NT2/D1 (cell line): ENCODE data around the gene KBTBD4.

Experiments
- DNase-seq: peaks from one replicate; pipeline ENCODE4 v3.0.0-alpha.2; 2011; ENCODE audit warnings: low read depth, low spot score
- H3K27me3 ChIP-seq: 2 replicates; pipeline ENCODE4 v1.6.0; 2011; ENCODE audit warnings: mild to moderate bottlenecking; ENCODE audit not compliant: insufficient read length, insufficient read depth
- H3K36me3 ChIP-seq: 2 replicates; pipeline ENCODE4 v1.6.1; 2011; ENCODE audit warnings: mild to moderate bottlenecking, low read length, mixed read lengths; ENCODE audit not compliant: insufficient read depth, insufficient read length
- H3K4me1 ChIP-seq: 2 replicates; pipeline ENCODE4 v1.5.1; 2011; ENCODE audit not compliant: insufficient read depth, insufficient read length
- H3K4me3 ChIP-seq: 2 replicates; pipeline ENCODE4 v1.5.1; 2011; ENCODE audit warnings: low read depth; ENCODE audit not compliant: insufficient read length
- H3K9ac ChIP-seq: 2 replicates; pipeline ENCODE4 v1.6.0; 2011; ENCODE audit warnings: low read depth; ENCODE audit not compliant: insufficient read length
- H3K9me3 ChIP-seq: 2 replicates; pipeline ENCODE4 v1.5.1; 2011; ENCODE audit warnings: mild to moderate bottlenecking, low read length; ENCODE audit not compliant: insufficient read depth
- SUZ12 ChIP-seq: IDR thresholded peaks from 2 replicates; pipeline ENCODE4 v1.6.1; 2011; ENCODE audit not compliant: insufficient read length, insufficient read depth; ENCODE audit errors: extremely low read depth
- YY1 ChIP-seq: IDR thresholded peaks from 2 replicates; pipeline ENCODE4 v1.6.1; 2011; ENCODE audit not compliant: insufficient read length, insufficient read depth
- ZNF274 ChIP-seq: IDR thresholded peaks from 2 replicates; pipeline ENCODE4 v1.6.1; 2011; ENCODE audit warnings: mild to moderate bottlenecking, low read depth, low read length

Gene KBTBD4

GRCh38 chr11:47577460-47578041, 1.2 kb downstream of the KBTBD4 start:
- Histone ChIP-seq H3K36me3 (peaks cover 66% of the 10 kb centered on the region), H3K4me1 (no peaks in the 10 kb centered on the region), H3K9me3 (no peaks in the 10 kb centered on the region), H3K4me3 (peak overlapping the region; percentile 97), H3K27me3 (no peaks in the 10 kb centered on the region), H3K9ac (peak overlapping the region; percentile 100)
- no peak for DNase-seq
- TF ChIP-seq YY1 (no peak), SUZ12 (no peak)

GRCh38 chr11:47573321-47573720, 5.4 kb downstream of the KBTBD4 start:
- Histone ChIP-seq H3K4me1 (no peaks in the 10 kb centered on the region), H3K27me3 (no peaks in the 10 kb centered on the region), H3K9me3 (no peaks in the 10 kb centered on the region), H3K9ac (no peak overlapping the region), H3K4me3 (no peak overlapping the region), H3K36me3 (peaks cover 77% of the 10 kb centered on the region)
- TF ChIP-seq YY1 (no peak), SUZ12 (no peak), ZNF274 (no peak)
- no peak for DNase-seq

DNA sequence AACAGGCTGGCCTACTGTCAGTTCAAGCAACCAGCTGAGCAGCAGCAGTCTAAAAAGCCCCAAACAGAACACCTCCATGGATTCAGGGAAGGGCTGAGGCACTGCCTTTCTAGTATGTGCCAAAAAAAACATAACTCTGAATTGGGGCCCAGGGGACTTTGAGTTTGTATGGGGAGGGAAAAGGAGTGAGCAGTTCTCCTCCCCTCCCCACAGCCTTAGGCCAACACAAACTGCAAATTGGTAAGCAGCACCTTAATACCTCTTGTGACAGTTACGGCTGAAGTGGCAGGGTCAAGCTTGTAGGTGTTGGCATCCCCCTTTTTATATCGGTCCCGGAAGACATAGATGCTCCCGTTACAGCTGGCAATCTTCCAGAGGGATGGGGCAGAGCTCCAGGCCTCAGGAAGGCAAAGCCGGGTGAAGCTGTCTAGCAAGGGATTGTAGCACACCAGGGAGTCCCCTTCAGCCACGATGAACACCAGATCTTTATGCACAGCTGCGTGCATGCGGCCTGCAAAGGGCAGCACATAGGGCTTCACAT, 6.0 kb downstream of the KBTBD4 start:
- Histone ChIP-seq H3K9ac (no peak overlapping the region), H3K36me3 (peaks cover 77% of the 10 kb centered on the region), H3K4me1 (no peaks in the 10 kb centered on the region), H3K9me3 (no peaks in the 10 kb centered on the region), H3K4me3 (no peak overlapping the region), H3K27me3 (no peaks in the 10 kb centered on the region)
- TF ChIP-seq ZNF274 (no peak), YY1 (no peak), SUZ12 (no peak)
- DNase-seq = no peak

GRCh38 chr11:47571895-47572294, 6.9 kb downstream of the KBTBD4 start:
- no peak for DNase-seq
- Histone ChIP-seq H3K4me1 (no peaks in the 10 kb centered on the region), H3K4me3 (no peak overlapping the region), H3K9me3 (no peaks in the 10 kb centered on the region), H3K27me3 (no peaks in the 10 kb centered on the region), H3K36me3 (peaks cover 71% of the 10 kb centered on the region), H3K9ac (no peak overlapping the region)
- TF ChIP-seq ZNF274 = no peak

- Histone ChIP-seq H3K36me3 (peaks cover 69% of the 10 kb centered on the region), H3K27me3 (no peaks in the 10 kb centered on the region), H3K4me3 (no peak overlapping the region), H3K9ac (no peak overlapping the region), H3K9me3 (no peaks in the 10 kb centered on the region), H3K4me1 (no peaks in the 10 kb centered on the region)
- no peak for TF ChIP-seq ZNF274
- no peak for TF ChIP-seq YY1
- TF ChIP-seq SUZ12 = no peak
- no peak for DNase-seq
Measured at GRCh38 chr11:47571357-47571729, 7.4 kb downstream of the KBTBD4 start.

- Histone ChIP-seq H3K27me3 (no peaks in the 10 kb centered on the region), H3K36me3 (peaks cover 68% of the 10 kb centered on the region), H3K4me3 (no peak overlapping the region), H3K9ac (no peak overlapping the region), H3K4me1 (no peaks in the 10 kb centered on the region), H3K9me3 (no peaks in the 10 kb centered on the region)
- no peak for TF ChIP-seq SUZ12
- DNase-seq = no peak
Measured at GRCh38 chr11:47570651-47571356, 8.0 kb downstream of the KBTBD4 start.

DNA sequence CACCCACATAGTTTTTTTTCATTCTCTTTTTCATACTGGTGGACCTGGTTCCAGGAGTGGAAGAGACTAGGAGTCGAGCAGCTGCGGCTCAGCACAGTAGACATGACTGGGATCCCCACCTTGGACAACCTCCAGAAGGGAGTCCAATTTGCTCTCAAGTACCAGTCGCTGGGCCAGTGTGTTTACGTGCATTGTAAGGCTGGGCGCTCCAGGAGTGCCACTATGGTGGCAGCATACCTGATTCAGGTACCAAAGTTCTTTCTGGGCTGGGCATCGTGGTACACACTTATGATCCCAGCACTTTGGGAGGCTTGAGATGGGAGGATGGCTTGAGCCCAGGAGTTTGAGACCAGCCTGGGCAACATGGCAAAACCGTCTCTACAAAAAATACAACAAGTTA, 9.1 kb downstream of the KBTBD4 start:
- no peak for DNase-seq
- Histone ChIP-seq H3K9ac (no peak overlapping the region), H3K36me3 (peaks cover 60% of the 10 kb centered on the region), H3K4me3 (no peak overlapping the region), H3K27me3 (no peaks in the 10 kb centered on the region), H3K4me1 (no peaks in the 10 kb centered on the region), H3K9me3 (no peaks in the 10 kb centered on the region)
- TF ChIP-seq YY1 (no peak), ZNF274 (no peak), SUZ12 (no peak)
